HG03432 (cell line): ENCODE data around the gene KLHL22.
"Not testable (repeated sequence)": the region's sequence is repeated elsewhere in the genome, so short reads cannot be mapped to it uniquely, and the experiment has no call there.

Experiments
- ATAC-seq: cut with Tn5 transposase; IDR thresholded peaks from one replicate; pipeline ENCODE4 v1.9.1; 2021; ENCODE audit warnings: mild to moderate bottlenecking, moderate library complexity; ENCODE audit not compliant: unreplicated experiment

Gene KLHL22

GRCh38 chr22:20405291-20405930 lies 90.2 kb downstream of the KLHL22 start:
- no peak for ATAC-seq

- no peak for ATAC-seq
Measured at GRCh38 chr22:20404881-20405280, 90.7 kb downstream of the KLHL22 start.

- ATAC-seq, result no peak
Measured at GRCh38 chr22:20403779-20404140, 91.8 kb downstream of the KLHL22 start.

- no peak for ATAC-seq
Measured at GRCh38 chr22:20402960-20403778, 92.4 kb downstream of the KLHL22 start.

- ATAC-seq, result no peak
Measured at GRCh38 chr22:20401376-20402014, 94.1 kb downstream of the KLHL22 start.

GRCh38 chr22:20400606-20401375 lies 94.8 kb downstream of the KLHL22 start:
- no peak for ATAC-seq

- no peak for ATAC-seq
Measured at GRCh38 chr22:20399866-20400605, 95.6 kb downstream of the KLHL22 start.

GRCh38 chr22:20398420-20398819 lies 97.2 kb downstream of the KLHL22 start:
- no peak for ATAC-seq

- no peak for ATAC-seq
Measured at GRCh38 chr22:20397498-20397897, 98.1 kb downstream of the KLHL22 start.

GRCh38 chr22:20396639-20397038 lies 99.0 kb downstream of the KLHL22 start:
- ATAC-seq, result no peak

- ATAC-seq, result no peak
Measured at GRCh38 chr22:20395907-20396287, 99.7 kb downstream of the KLHL22 start.

GRCh38 chr22:20395181-20395906 lies 100.3 kb downstream of the KLHL22 start:
- ATAC-seq, result no peak

- ATAC-seq, result peak; percentile 85
Measured at GRCh38 chr22:20393705-20394476, 101.7 kb downstream of the KLHL22 start, which contains the start of gene ZNF74. Gene ZNF74, plus strand, starts transcription at chr22:20394151. Its CDS starts 478 bp downstream, at chr22:20394629.

- no peak for ATAC-seq
Measured at GRCh38 chr22:20392983-20393704, 102.5 kb downstream of the KLHL22 start.

- ATAC-seq, result not testable (repeated sequence)
Measured at GRCh38 chr22:20392365-20392881, 103.2 kb downstream of the KLHL22 start.
